GM23248 (cell line): ENCODE data around the gene TPP1. TPM values are rescaled to one million over a fixed set of nuclear protein-coding genes. Genes with fewer than 3 reads are reported as not detected.

ENCODE experiments used
- DNase-seq: peaks from one replicate; pipeline ENCODE4 v3.0.0-alpha.2; 2015
- H2AFZ ChIP-seq: fragments of 200-600 bp; sonication (generic); 2 replicates; pipeline ENCODE4 v1.6.1; 2016; ENCODE audit warnings: antibody characterized with exemption
- H3F3A ChIP-seq: fragments of 200-600 bp; sonication (generic); 2 replicates; pipeline ENCODE4 v1.6.1; 2016; ENCODE audit warnings: mild to moderate bottlenecking, antibody characterized with exemption, mixed run types; ENCODE audit not compliant: insufficient read depth
- H3K27ac ChIP-seq: fragments of 200-600 bp; sonication (generic); 2 replicates; pipeline ENCODE4 v1.5.1; 2016; ENCODE audit warnings: mild to moderate bottlenecking
- H3K27me3 ChIP-seq: fragments of 200-600 bp; sonication (generic); replicated peaks from 2 replicates; pipeline ENCODE4 v1.6.1; 2016; ENCODE audit warnings: mild to moderate bottlenecking; ENCODE audit not compliant: insufficient read depth
- H3K36me3 ChIP-seq: fragments of 200-600 bp; sonication (generic); 2 replicates; pipeline ENCODE4 v1.6.1; 2016; ENCODE audit warnings: low read depth, mild to moderate bottlenecking
- H3K4me1 ChIP-seq: fragments of 200-600 bp; sonication (generic); 2 replicates; pipeline ENCODE4 v1.6.1; 2016; ENCODE audit warnings: mild to moderate bottlenecking; ENCODE audit not compliant: insufficient read depth
- H3K4me2 ChIP-seq: fragments of 200-600 bp; sonication (generic); one replicate; pipeline ENCODE4 v1.6.1; 2016; ENCODE audit warnings: mild to moderate bottlenecking; ENCODE audit not compliant: unreplicated experiment
- H3K4me3 ChIP-seq: fragments of 200-600 bp; sonication (generic); 2 replicates; pipeline ENCODE4 v1.5.1; 2016; ENCODE audit warnings: mild to moderate bottlenecking
- H3K79me2 ChIP-seq: fragments of 200-600 bp; sonication (generic); 2 replicates; pipeline ENCODE4 v1.6.1; 2016; ENCODE audit warnings: mild to moderate bottlenecking; ENCODE audit not compliant: insufficient read depth
- H3K9ac ChIP-seq: fragments of 200-600 bp; sonication (generic); 2 replicates; pipeline ENCODE4 v1.6.1; 2016; ENCODE audit warnings: mild to moderate bottlenecking
- H3K9me2 ChIP-seq: fragments of 200-600 bp; sonication (generic); 2 replicates; pipeline ENCODE4 v1.6.1; 2016; ENCODE audit warnings: mixed run types, mild to moderate bottlenecking, moderate library complexity; ENCODE audit not compliant: insufficient read depth
- H3K9me3 ChIP-seq: fragments of 200-600 bp; sonication (generic); one replicate; pipeline ENCODE4 v1.6.1; 2017; ENCODE audit warnings: low read depth
- H4K20me1 ChIP-seq: fragments of 200-600 bp; sonication (generic); 2 replicates; pipeline ENCODE4 v1.6.0; 2016; ENCODE audit not compliant: insufficient read depth
- EZH2 ChIP-seq: fragments of 200-600 bp; sonication (generic); IDR thresholded peaks from 2 replicates; pipeline ENCODE4 v1.6.1; 2018; ENCODE audit warnings: antibody characterized with exemption, mild to moderate bottlenecking; ENCODE audit not compliant: insufficient read depth, poor library complexity, severe bottlenecking
- EZH2phosphoT487 ChIP-seq: fragments of 200-600 bp; sonication (generic); IDR thresholded peaks from 2 replicates; pipeline ENCODE4 v1.6.1; 2018; ENCODE audit warnings: antibody characterized with exemption, moderate library complexity, mild to moderate bottlenecking, low read depth; ENCODE audit not compliant: insufficient read depth
- WGBS, 2 experiments: methylation state at CpG; one replicate each; pipeline ENCODE4 v1.1.6; 2015 to 2017; ENCODE audit warnings: low lambda C conversion rate in 2 of 2, low coverage in 1 of 2; ENCODE audit errors: missing lambda C conversion rate in 2 of 2; 5-methylcytosine and 5-hydroxymethylcytosine counted together
- in situ Hi-C: fragments of 300-500 bp; cut with MboI; formaldehyde crosslinking; loops from 2 replicates; pipeline ENCODE4 v1.15.0; 2020
- polyA plus RNA-seq: library from polyadenylated mRNA; unstranded; fragments of >200 nt; fragmentation: Nextera tagmentation; extraction: Ambion mirVana; gene quantifications from 2 replicates; pipeline ENCODE4 v1.2.1, GENCODE V29; 2016
- total RNA-seq: library from RNA; depleted of rRNA; stranded (reverse); fragments of >200 nt; shearing (Covaris generic); gene quantifications from 2 replicates; pipeline ENCODE4 v1.2.3, GENCODE V29; 2014

Gene TPP1
- total and polyA plus RNA-seq, 2 experiments from 2014 or later = 37.6 to 66.3 TPM

DNA sequence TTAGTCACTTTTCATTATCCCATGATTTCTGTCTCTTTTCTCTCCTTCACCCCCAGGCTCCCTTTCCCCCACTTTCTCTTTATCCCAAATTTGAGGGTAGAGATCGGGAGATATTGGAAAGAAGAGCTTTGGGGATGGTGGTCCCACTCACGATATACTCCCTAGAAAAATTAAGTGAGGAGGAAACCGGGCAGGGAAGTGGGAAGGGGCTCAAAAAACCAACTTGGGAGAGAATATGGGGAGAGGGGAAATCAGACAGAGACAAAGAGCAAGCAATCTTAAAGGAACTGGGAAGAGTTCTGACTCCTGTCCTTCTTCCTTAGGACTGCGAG lies 37.3 kb upstream of the TPP1 start:
- H3K36me3 ChIP-seq = no peaks in the 10 kb centered on the region
- H2AFZ ChIP-seq = peak overlapping the region; percentile 68
- H4K20me1 ChIP-seq = no peaks in the 10 kb centered on the region
- in situ Hi-C loops = no loop called here
- 0 out of 2 replicates have a peak, but pooled peaks cover 4% of the 10 kb centered on the region for H3K27me3 ChIP-seq
- no peak overlapping the region for H3K9ac ChIP-seq
- no peak for TF ChIP-seq EZH2
- no peak for TF ChIP-seq EZH2phosphoT487
- no peak overlapping the region for H3K27ac ChIP-seq
- DNase-seq = no peak
- H3K9me2 ChIP-seq = no peaks in the 10 kb centered on the region
- no peaks in the 10 kb centered on the region for H3K79me2 ChIP-seq
- H3F3A ChIP-seq = peaks cover 15% of the 10 kb centered on the region
- no peak overlapping the region for H3K4me2 ChIP-seq
- H3K4me3 ChIP-seq = no peak overlapping the region
- H3K9me3 ChIP-seq = no peaks in the 10 kb centered on the region
- 70 to 74% methylated on average over 4 of the region's 4 CpGs for WGBS, 2 experiments
- H3K4me1 ChIP-seq = no peaks in the 10 kb centered on the region

DNA sequence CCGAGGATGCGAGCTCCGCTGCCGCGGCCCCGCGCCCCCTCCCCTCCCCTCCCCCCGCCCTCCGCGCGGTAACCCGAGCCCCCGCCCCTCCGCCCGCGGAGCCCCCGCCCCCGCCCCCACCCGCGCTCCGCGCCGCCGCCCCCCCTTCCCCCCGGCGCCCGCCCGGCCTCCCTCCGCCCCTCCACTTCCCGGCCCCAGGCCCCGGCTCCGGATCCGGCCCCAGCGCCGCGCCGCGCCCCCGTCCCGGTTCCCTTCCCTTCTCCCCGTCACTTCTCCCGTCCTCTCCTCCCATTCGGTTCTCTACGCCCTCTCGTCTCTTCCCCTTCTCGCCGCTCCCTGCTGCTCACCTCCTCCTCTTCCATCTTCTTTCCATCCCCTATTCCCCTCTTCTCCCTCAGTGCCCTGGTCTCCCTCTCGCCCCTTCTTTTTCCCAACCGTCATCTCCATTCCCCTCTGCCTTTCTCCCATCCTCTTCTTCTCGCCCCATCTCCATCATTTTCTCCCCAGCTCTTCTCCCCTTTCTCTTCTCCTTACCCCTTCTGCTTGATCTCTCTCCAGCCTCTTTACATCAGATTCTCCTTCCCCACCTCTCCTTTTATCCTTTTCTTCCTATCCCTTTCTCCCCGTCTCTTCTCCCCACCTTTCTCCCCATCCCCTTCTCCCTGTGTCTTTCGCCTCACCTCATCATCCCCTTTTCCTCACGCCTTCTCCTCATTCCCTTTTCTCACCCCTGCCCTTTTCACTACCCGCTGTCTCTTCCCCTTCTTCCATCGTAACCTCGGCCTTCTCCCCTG lies 36.8 kb upstream of the TPP1 start, which contains the start of gene DCHS1:
TSS of gene DCHS1 (minus strand) at position 20 of the 794 bp plus-strand sequence. CDS start 14,196 bp downstream, outside the sequence.
- H3K79me2 ChIP-seq = no peaks in the 10 kb centered on the region
- peak within 1 kb of the TSS; percentile 61 for H3K4me3 ChIP-seq
- H3K36me3 ChIP-seq = no peaks in the 10 kb centered on the region
- no peaks in the 10 kb centered on the region for H3K9me2 ChIP-seq
- peak within 1 kb of the TSS; percentile 68 for H2AFZ ChIP-seq
- peaks cover 15% of the 10 kb centered on the region for H3F3A ChIP-seq
- no peaks in the 10 kb centered on the region for H4K20me1 ChIP-seq
- H3K4me1 ChIP-seq = no peaks in the 10 kb centered on the region
- no peak within 1 kb of the TSS for H3K4me2 ChIP-seq
- DNase-seq = peak; percentile 39
- H3K9ac ChIP-seq = peak within 1 kb of the TSS; percentile 40; the same call in 1 of the 2 replicates
- in situ Hi-C loops = no loop called here
- H3K9me3 ChIP-seq = no peaks in the 10 kb centered on the region
- TF ChIP-seq EZH2phosphoT487 (no peak), EZH2 (no peak)
- no peak within 1 kb of the TSS for H3K27ac ChIP-seq
- WGBS, 2 experiments = 13 to 38% methylated on average over 12 to 46 of the region's 56 CpGs
- H3K27me3 ChIP-seq = 0 out of 2 replicates have a peak, but pooled peaks cover 4% of the 10 kb centered on the region

DNA sequence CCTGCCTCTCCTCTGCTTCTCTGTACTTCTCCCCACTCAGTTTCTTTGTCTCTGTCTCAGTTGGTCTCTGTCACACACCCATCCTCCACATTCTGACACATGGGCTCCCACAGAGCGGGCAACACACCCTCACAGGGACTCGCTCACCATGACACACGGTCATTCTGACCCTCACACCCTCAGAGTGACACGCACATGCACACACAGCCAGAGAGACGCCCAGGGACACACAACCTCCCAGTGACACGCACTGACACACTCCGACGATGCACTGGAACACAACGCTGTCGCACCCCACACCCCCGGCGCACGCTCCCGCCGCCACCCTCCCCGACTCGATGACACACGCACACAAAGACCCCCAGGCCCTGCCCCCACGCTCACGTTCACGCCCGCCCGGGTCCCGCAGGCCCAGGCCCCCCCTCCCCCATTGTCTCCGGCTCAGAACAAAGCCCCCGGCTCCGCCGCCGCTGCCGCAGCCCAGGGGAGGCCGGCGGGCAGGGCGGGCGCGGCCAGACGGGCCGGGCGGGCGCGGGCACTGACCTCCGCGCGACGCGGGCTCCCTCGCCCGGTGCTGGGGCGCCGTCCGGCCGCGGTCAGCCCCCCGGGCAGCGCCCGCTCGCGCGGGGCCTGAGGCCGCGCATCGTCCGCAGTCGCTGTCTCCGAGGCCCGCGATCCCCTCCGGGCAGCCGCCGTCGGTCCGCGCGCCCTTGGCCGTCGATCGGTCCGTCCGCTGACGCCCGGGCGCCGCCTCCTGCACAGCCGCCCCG lies 36.0 kb upstream of the TPP1 start:
- TF ChIP-seq EZH2phosphoT487 = no peak
- no peak for TF ChIP-seq EZH2
- Histone ChIP-seq H3K4me3 (peak overlapping the region; percentile 61), H3K4me2 (no peak overlapping the region), H3K79me2 (no peaks in the 10 kb centered on the region), H3K4me1 (no peaks in the 10 kb centered on the region), H2AFZ (peak overlapping the region; percentile 58), H3K27ac (no peak overlapping the region), H3K9me3 (no peaks in the 10 kb centered on the region), H3K9ac (peak overlapping the region; percentile 31; the same call in 1 of the 2 replicates), H3K27me3 (0 out of 2 replicates have a peak, but pooled peaks cover 4% of the 10 kb centered on the region), H3K9me2 (no peaks in the 10 kb centered on the region), H3K36me3 (no peaks in the 10 kb centered on the region), H4K20me1 (no peaks in the 10 kb centered on the region), H3F3A (peaks cover 15% of the 10 kb centered on the region)
- in situ Hi-C loops = no loop called here
- DNase-seq = peak; percentile 58
- WGBS, 2 experiments = 4 to 8% methylated on average over 11 to 40 of the region's 84 CpGs

DNA sequence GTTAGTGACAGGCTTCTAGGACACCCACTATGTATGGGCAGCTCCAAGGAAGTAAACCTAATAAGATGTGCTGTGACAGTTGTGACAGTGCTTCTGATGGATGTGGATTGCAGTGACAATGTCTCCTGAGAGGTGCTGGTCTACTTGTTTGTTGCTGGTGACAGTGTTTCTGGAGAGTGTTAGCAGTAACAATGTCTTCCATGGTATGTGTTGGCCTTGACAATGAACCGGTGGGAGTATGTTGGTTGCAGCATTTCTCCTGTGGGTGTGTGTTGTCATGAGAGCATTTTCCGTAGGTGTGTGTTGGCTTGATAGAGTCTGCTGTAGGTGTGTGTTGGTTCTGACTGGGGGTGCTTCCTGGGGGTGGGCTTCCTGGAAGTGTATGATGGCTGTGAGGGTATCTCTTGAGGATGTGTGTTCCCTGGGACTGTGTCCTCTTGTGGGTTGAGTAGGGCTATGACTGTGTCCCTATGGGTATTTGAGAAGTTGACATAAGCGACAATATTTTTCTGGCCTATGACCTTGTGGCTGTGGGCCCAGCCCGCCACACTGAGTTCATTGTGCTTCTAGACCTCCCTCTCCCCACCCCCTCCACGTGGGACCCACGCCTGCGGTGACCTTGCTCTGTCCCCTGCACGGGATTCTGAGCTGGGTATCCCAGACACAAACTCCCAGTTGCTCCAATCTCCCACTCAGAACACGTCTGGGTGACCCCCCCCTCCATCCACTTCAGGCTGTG lies 35.2 kb upstream of the TPP1 start:
- H3K79me2 ChIP-seq = no peaks in the 10 kb centered on the region
- no peak overlapping the region for H3K4me3 ChIP-seq
- no peaks in the 10 kb centered on the region for H3K9me3 ChIP-seq
- H4K20me1 ChIP-seq = no peaks in the 10 kb centered on the region
- H2AFZ ChIP-seq = peak overlapping the region; percentile 58
- H3K27me3 ChIP-seq = 0 out of 2 replicates have a peak, but pooled peaks cover 4% of the 10 kb centered on the region
- H3F3A ChIP-seq = peaks cover 15% of the 10 kb centered on the region
- no peak overlapping the region for H3K27ac ChIP-seq
- H3K4me1 ChIP-seq = no peaks in the 10 kb centered on the region
- WGBS, 2 experiments = 38 to 40% methylated on average over 9 of the region's 9 CpGs
- no peak for DNase-seq
- no peaks in the 10 kb centered on the region for H3K36me3 ChIP-seq
- no peaks in the 10 kb centered on the region for H3K9me2 ChIP-seq
- H3K9ac ChIP-seq = no peak overlapping the region
- TF ChIP-seq EZH2 (no peak), EZH2phosphoT487 (no peak)
- in situ Hi-C loops = no loop called here
- no peak overlapping the region for H3K4me2 ChIP-seq
